H1 (cell line): Measurements from ENCODE around the gene DGKH. TPM values are rescaled to one million over a fixed set of nuclear protein-coding genes. Genes with fewer than 3 reads are reported as not detected.

Experiments used
- CTCF ChIA-PET: fragments of 300-600 bp; sonication (Branson Sonifier 250); formaldehyde crosslinking; loops from one replicate; lab custom pipeline; 2021; ENCODE audit not compliant: partially characterized antibody; lab: Charles Lee
- POLR2A ChIA-PET: fragments of 300-600 bp; sonication (Branson Sonifier 250); formaldehyde crosslinking; loops from one replicate; lab custom pipeline; 2021; ENCODE audit warnings: inconsistent platforms; ENCODE audit not compliant: partially characterized antibody; lab: Charles Lee
- DNase-seq, 2 experiments: peaks; one replicate each; pipeline versions ENCODE4 v3.0.0 to v3.0.0-alpha.2; 2010 to 2022; ENCODE audit warnings: low spot score in 2 of 2, low read depth in 1 of 2, mixed read lengths in 1 of 2
- FAIRE-seq: peaks from 2 replicates; lab custom pipeline; 2011; peaks lifted over from hg19 to GRCh38; lab: Jason Lieb, UNC
- H2AFZ ChIP-seq: 2 replicates; pipeline ENCODE4 v1.8.1; 2012; ENCODE audit warnings: low read length, inconsistent platforms
- H2AK5ac ChIP-seq: 2 replicates; pipeline ENCODE4 v1.6.1; 2013; ENCODE audit warnings: low read depth, low read length
- H2BK120ac ChIP-seq: replicated peaks from 2 replicates; pipeline ENCODE3; 2013; ENCODE audit warnings: low read depth, low read length, inconsistent platforms
- H2BK12ac ChIP-seq: 2 replicates; pipeline ENCODE4 v1.6.1; 2013; ENCODE audit warnings: low read depth, low read length
- H2BK15ac ChIP-seq: 2 replicates; pipeline ENCODE4 v1.6.1; 2013; ENCODE audit warnings: low read length
- H2BK20ac ChIP-seq: 2 replicates; pipeline ENCODE4 v1.6.1; 2013; ENCODE audit warnings: low read length
- H2BK5ac ChIP-seq: 2 replicates; pipeline ENCODE4 v1.6.1; 2013; ENCODE audit warnings: low read depth, low read length
- H3K14ac ChIP-seq: 2 replicates; pipeline ENCODE4 v1.6.1; 2013; ENCODE audit warnings: inconsistent platforms; ENCODE audit not compliant: insufficient read length
- H3K18ac ChIP-seq: 2 replicates; pipeline ENCODE4 v1.6.1; 2013; ENCODE audit warnings: low read length; ENCODE audit errors: extremely low read depth
- H3K23ac ChIP-seq: 2 replicates; pipeline ENCODE4 v1.6.1; 2013; ENCODE audit warnings: inconsistent platforms; ENCODE audit not compliant: insufficient read length
- H3K23me2 ChIP-seq: 2 replicates; pipeline ENCODE4 v1.6.1; 2013; ENCODE audit warnings: low read depth, low read length
- H3K27ac ChIP-seq: 2 replicates; pipeline ENCODE4 v1.6.1; 2011; ENCODE audit warnings: low read depth, low read length, inconsistent platforms
- H3K27me3 ChIP-seq, 4 experiments: replicated peaks in 1 of 4; 1 replicate in 1 of 4; 2 replicates in 3 of 4; pipeline versions ENCODE4 v1.6.1 to v1.8.1; 2011 to 2013; ENCODE audit warnings: low read length in 3 of 4, mild to moderate bottlenecking in 3 of 4, inconsistent platforms in 2 of 4, mixed read lengths in 2 of 4, moderate library complexity in 1 of 4; ENCODE audit not compliant: control insufficient read depth in 3 of 4, insufficient read depth in 3 of 4; ENCODE audit errors: extremely low read depth in 1 of 4
- H3K36me3 ChIP-seq, 4 experiments: 2 replicates each; pipeline versions ENCODE4 v1.6.1 to v1.8.1; 2011 to 2013; ENCODE audit warnings: mild to moderate bottlenecking in 4 of 4, low read length in 3 of 4, moderate library complexity in 2 of 4, control low read depth in 1 of 4, inconsistent platforms in 1 of 4; ENCODE audit not compliant: insufficient read depth in 4 of 4, control insufficient read depth in 2 of 4
- H3K4ac ChIP-seq: replicated peaks from 2 replicates; pipeline ENCODE3; 2013; ENCODE audit warnings: low read length, low read depth, mixed read lengths, inconsistent platforms; ENCODE audit not compliant: insufficient read length
- H3K4me1 ChIP-seq, 4 experiments: replicated peaks in 1 of 4; 1 replicate in 1 of 4; 2 replicates in 3 of 4; pipeline versions ENCODE4 v1.6.1 to v1.8.1; 2011 to 2013; ENCODE audit warnings: low read length in 3 of 4, inconsistent platforms in 2 of 4, mixed read lengths in 1 of 4; ENCODE audit not compliant: insufficient read depth in 4 of 4, control insufficient read depth in 3 of 4
- H3K4me2 ChIP-seq, 2 experiments: 2 replicates each; pipeline versions ENCODE4 v1.6.1 to v1.8.1; 2011 to 2013; ENCODE audit warnings: low read depth in 2 of 2, low read length in 2 of 2, control low read depth in 1 of 2, inconsistent platforms in 1 of 2, mild to moderate bottlenecking in 1 of 2; ENCODE audit not compliant: insufficient read depth in 1 of 2
- H3K4me3 ChIP-seq, 4 experiments: fragments of 200-600, 300-600 bp in 1 of 4; sonication (generic), shearing (Covaris generic), sonication (Bioruptor Twin) in 1 of 4; 2 replicates each; pipeline versions ENCODE4 v1.5.1 to v1.8.1; 2011 to 2016; ENCODE audit warnings: low read length in 4 of 4, low read depth in 3 of 4, control low read depth in 2 of 4, inconsistent platforms in 2 of 4, mild to moderate bottlenecking in 2 of 4, mixed read lengths in 1 of 4, moderate library complexity in 1 of 4; ENCODE audit not compliant: insufficient read depth in 2 of 4; ENCODE audit errors: extremely low read depth in 1 of 4
- H3K56ac ChIP-seq: replicated peaks from 2 replicates; pipeline ENCODE3; 2013; ENCODE audit warnings: low read depth, mild to moderate bottlenecking, mixed read lengths, low read length, inconsistent platforms; ENCODE audit not compliant: insufficient read length
- H3K79me1 ChIP-seq: 2 replicates; pipeline ENCODE4 v1.6.1; 2013; ENCODE audit warnings: low read depth, low read length, control low read depth
- H3K79me2 ChIP-seq, 2 experiments: 2 replicates each; pipeline versions ENCODE4 v1.6.1 to v1.8.1; 2012 to 2013; ENCODE audit warnings: low read length in 2 of 2, mild to moderate bottlenecking in 2 of 2, inconsistent platforms in 1 of 2; ENCODE audit not compliant: insufficient read depth in 2 of 2, control insufficient read depth in 1 of 2
- H3K9ac ChIP-seq, 4 experiments: replicated peaks in 1 of 4; 1 replicate in 1 of 4; 2 replicates in 3 of 4; pipeline versions ENCODE4 v1.6.1 to v1.8.1; 2011 to 2013; ENCODE audit warnings: low read depth in 3 of 4, low read length in 3 of 4, control low read depth in 2 of 4, mild to moderate bottlenecking in 2 of 4, moderate library complexity in 2 of 4, inconsistent platforms in 1 of 4; ENCODE audit errors: extremely low read depth in 1 of 4
- H3K9me3 ChIP-seq, 2 experiments: 2 replicates each; pipeline versions ENCODE4 v1.6.1 to v1.8.1; 2012 to 2013; ENCODE audit warnings: mild to moderate bottlenecking in 2 of 2, moderate library complexity in 2 of 2, control low read depth in 1 of 2, inconsistent platforms in 1 of 2, low read depth in 1 of 2, low read length in 1 of 2, mixed read lengths in 1 of 2; ENCODE audit not compliant: insufficient read depth in 2 of 2
- H4K20me1 ChIP-seq, 2 experiments: replicated peaks in 1 of 2; 2 replicates each; pipeline versions ENCODE3 to v1.8.1; 2011 to 2013; ENCODE audit warnings: inconsistent platforms in 2 of 2, low read length in 2 of 2, mild to moderate bottlenecking in 1 of 2; ENCODE audit not compliant: insufficient read depth in 2 of 2, control insufficient read depth in 1 of 2
- H4K5ac ChIP-seq: 2 replicates; pipeline ENCODE4 v1.6.1; 2013; ENCODE audit warnings: low read length, low read depth, mixed read lengths, inconsistent platforms; ENCODE audit not compliant: insufficient read length
- H4K8ac ChIP-seq: 2 replicates; pipeline ENCODE4 v1.8.0; 2013; ENCODE audit warnings: mild to moderate bottlenecking, moderate library complexity, low read length, inconsistent platforms; ENCODE audit not compliant: insufficient read depth; ENCODE audit errors: extremely low read depth
- H4K91ac ChIP-seq: replicated peaks from 2 replicates; pipeline ENCODE3; 2013; ENCODE audit warnings: low read length, mixed read lengths, inconsistent platforms; ENCODE audit not compliant: insufficient read length
- CEBPB ChIP-seq: IDR thresholded peaks from 2 replicates; pipeline ENCODE4 v1.6.1; 2012; ENCODE audit warnings: low read depth, low read length
- GABPA ChIP-seq: IDR thresholded peaks from 2 replicates; pipeline ENCODE4 v1.6.1; 2011; ENCODE audit warnings: mild to moderate bottlenecking, low read length, moderate library complexity, borderline replicate concordance; ENCODE audit not compliant: insufficient read depth
- JUND ChIP-seq: IDR thresholded peaks from 2 replicates; pipeline ENCODE4 v1.6.1; 2011; ENCODE audit warnings: mild to moderate bottlenecking, improper control_type of control experiment, low read length
- POLR2A ChIP-seq, 2 experiments: IDR thresholded peaks; 1 replicate in 1 of 2; 2 replicates in 1 of 2; pipeline ENCODE4 v1.6.1; 2011; ENCODE audit warnings: low read depth in 2 of 2, low read length in 2 of 2, mild to moderate bottlenecking in 2 of 2; ENCODE audit errors: control extremely low read depth in 1 of 2
- RFX5 ChIP-seq: IDR thresholded peaks from 2 replicates; pipeline ENCODE4 v1.6.1; 2011; ENCODE audit warnings: low read depth, low read length, improper control_type of control experiment, borderline replicate concordance
- SIN3A ChIP-seq, 2 experiments: IDR thresholded peaks in 1 of 2; conservative IDR thresholded peaks in 1 of 2; 2 replicates each; pipeline ENCODE4 v1.6.1; 2011 to 2012; ENCODE audit warnings: low read length in 2 of 2, improper control_type of control experiment in 1 of 2, low read depth in 1 of 2, mild to moderate bottlenecking in 1 of 2
- SIRT6 ChIP-seq: IDR thresholded peaks from one replicate; pipeline ENCODE4 v1.7.1; 2012; ENCODE audit warnings: low read length, inconsistent platforms
- SP4 ChIP-seq: IDR thresholded peaks from 2 replicates; pipeline ENCODE4 v1.6.1; 2012; ENCODE audit warnings: low read length, inconsistent platforms
- TAF1 ChIP-seq: IDR thresholded peaks from 2 replicates; pipeline ENCODE4 v1.6.1; 2011; ENCODE audit warnings: mild to moderate bottlenecking, low read depth, low read length
- TAF7 ChIP-seq: optimal IDR thresholded peaks from 2 replicates; pipeline ENCODE3; 2011; ENCODE audit warnings: low read depth, mild to moderate bottlenecking, inconsistent platforms, low read length, moderate library complexity, borderline replicate concordance
- TBP ChIP-seq: IDR thresholded peaks from 2 replicates; pipeline ENCODE4 v1.6.1; 2011; ENCODE audit warnings: low read depth, low read length, improper control_type of control experiment
- YY1 ChIP-seq: IDR thresholded peaks from 2 replicates; pipeline ENCODE4 v1.6.1; 2011; ENCODE audit warnings: low read depth, mild to moderate bottlenecking, low read length
- ZNF274 ChIP-seq: IDR thresholded peaks from 2 replicates; pipeline ENCODE4 v1.7.0; 2012; ENCODE audit warnings: low read length, borderline replicate concordance; ENCODE audit errors: extremely low read depth
- WGBS, 2 experiments: shearing (Covaris generic) in 1 of 2; methylation state at CpG; one replicate each; pipeline versions ENCODE4 v1.1.6 to v1.1.7; 2013 to 2015; ENCODE audit warnings: low lambda C conversion rate in 2 of 2, mixed read lengths in 2 of 2, inconsistent platforms in 1 of 2, low coverage in 1 of 2, missing lambda C conversion rate in 1 of 2; ENCODE audit not compliant: insufficient replicate concordance in 2 of 2, insufficient coverage in 1 of 2, insufficient read length in 1 of 2; ENCODE audit errors: extremely low coverage in 1 of 2, missing lambda C conversion rate in 1 of 2; 5-methylcytosine and 5-hydroxymethylcytosine counted together
- polyA plus RNA-seq, 7 experiments: library from polyadenylated mRNA; depleted of rRNA in 3 of 7; stranded (reverse) in 5 of 7; unstranded in 2 of 7; fragments of >200 nt in 5 of 7; fragments of 200-250 nt in 2 of 7; gene quantifications; 1 replicate in 5 of 7; 2 replicates in 1 of 7; 4 replicates in 1 of 7; pipeline versions ENCODE4 v1.2.1 to v1.2.3, GENCODE V29; 2011 to 2013; ENCODE audit warnings: missing spikeins in 2 of 7, mixed read lengths in 2 of 7
- total RNA-seq: library from RNA; stranded (reverse); fragmentation: NEBNext Ultra II Directional; extraction: Animal tissue kit (Norgen Biotek cat#: 25700); gene quantifications from 2 replicates; pipeline ENCODE4 v1.2.1, GENCODE V29; 2021
- TF ChIP-seq, protein P1 (sequence below): IDR thresholded peaks from 2 replicates; pipeline ENCODE4 v1.6.1; 2012; ENCODE audit warnings: inconsistent platforms

The DGKH gene
- total and polyA plus RNA-seq, 2 of the 8 experiments (the other 6 are each of a cell fraction or from before 2014, with no cell fraction given): 2.1 to 7.9 TPM

DNA sequence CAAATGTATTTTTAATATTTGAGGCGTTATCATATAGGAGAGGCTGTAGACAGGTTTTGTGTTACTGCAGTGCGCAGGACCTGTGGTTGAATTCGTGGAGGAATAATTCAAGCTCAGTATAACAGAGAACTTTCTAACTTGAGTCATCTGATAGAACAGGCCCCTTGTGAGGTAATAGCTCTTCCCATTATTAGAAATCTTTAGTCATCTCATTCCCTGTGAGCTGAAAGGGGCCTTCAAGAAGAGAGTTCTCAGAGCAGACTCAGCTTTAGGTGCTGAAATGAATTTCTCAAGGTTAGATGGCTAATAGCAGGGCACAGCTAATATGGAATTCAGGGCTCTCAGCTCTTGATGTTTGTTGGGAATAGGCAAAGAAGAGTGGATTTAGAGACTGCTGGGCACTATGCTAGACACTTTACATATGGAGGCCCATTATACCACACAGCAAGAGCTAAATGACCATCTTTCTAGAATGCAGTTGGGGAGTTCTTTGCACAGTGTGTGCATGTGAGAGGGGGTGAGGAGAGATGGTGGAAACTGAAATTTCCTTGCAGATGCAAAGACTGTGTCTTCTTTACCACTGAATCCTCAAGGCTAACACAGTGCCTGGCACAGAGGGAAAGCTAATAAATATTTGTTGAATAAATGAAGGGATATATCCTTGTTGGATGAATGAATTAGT is 89.5 kb downstream of the DGKH start:
- no peaks in the 10 kb centered on the region for H3K79me2 ChIP-seq
- no peak overlapping the region for H2AFZ ChIP-seq
- CTCF ChIA-PET: interaction anchor here (1.2 to 1.5 kb wide), 3 partner anchors 9 to 321 kb away, joined by 3 to 4 read pairs (median 4); no protein-coding TSS in a partner anchor
- H3K79me1 ChIP-seq: no peaks in the 10 kb centered on the region
- H3K56ac ChIP-seq: no peak overlapping the region
- no peak overlapping the region for H4K5ac ChIP-seq
- no peak overlapping the region for H2BK15ac ChIP-seq
- H3K9ac ChIP-seq: no peak overlapping the region
- FAIRE-seq (no peak), DNase-seq (no peak)
- no peaks in the 10 kb centered on the region for H3K23me2 ChIP-seq
- H3K4ac ChIP-seq: no peak overlapping the region
- no peak overlapping the region for H2AK5ac ChIP-seq
- no peak for TF ChIP-seq TAF7
- no peak for TF ChIP-seq RFX5
- TF ChIP-seq ZNF274: no peak
- no peak for TF ChIP-seq POLR2A (IDR thresholded peaks at IDR 0.05; ENCODE audit: control extremely low read depth in 1 of 2, low read depth in 2 of 2, low read length in 2 of 2)
- no peak for TF ChIP-seq SP4
- no peak for TF ChIP-seq TAF1
- TF ChIP-seq SIN3A (conservative IDR thresholded peaks at IDR 0.05 in 1 of 2, IDR thresholded peaks at IDR 0.05 in 1 of 2; ENCODE audit: low read depth in 1 of 2, low read length in 2 of 2): no peak
- TF ChIP-seq JUND: no peak
- no peak for TF ChIP-seq TBP
- TF ChIP-seq, protein P1, sequence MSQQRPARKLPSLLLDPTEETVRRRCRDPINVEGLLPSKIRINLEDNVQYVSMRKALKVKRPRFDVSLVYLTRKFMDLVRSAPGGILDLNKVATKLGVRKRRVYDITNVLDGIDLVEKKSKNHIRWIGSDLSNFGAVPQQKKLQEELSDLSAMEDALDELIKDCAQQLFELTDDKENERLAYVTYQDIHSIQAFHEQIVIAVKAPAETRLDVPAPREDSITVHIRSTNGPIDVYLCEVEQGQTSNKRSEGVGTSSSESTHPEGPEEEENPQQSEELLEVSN: no peak
- no peak for TF ChIP-seq YY1
- no peak for TF ChIP-seq GABPA
- TF ChIP-seq SIRT6: no peak
- TF ChIP-seq CEBPB: no peak
- H4K8ac ChIP-seq: no peak overlapping the region
- no peaks in the 10 kb centered on the region for H3K4me1 ChIP-seq
- no peak overlapping the region for H2BK20ac ChIP-seq
- no peak overlapping the region for H3K18ac ChIP-seq
- H3K27me3 ChIP-seq: no peaks in the 10 kb centered on the region
- H2BK120ac ChIP-seq: no peak overlapping the region
- 94% methylated on average over 3 of the region's 3 CpGs; no CpG with 5 or more reads in 1 of the 2 experiments for WGBS, 2 experiments
- H2BK12ac ChIP-seq: no peak overlapping the region
- no peak overlapping the region for H3K23ac ChIP-seq
- H3K14ac ChIP-seq: no peak overlapping the region
- no peaks in the 10 kb centered on the region for H3K36me3 ChIP-seq
- H3K9me3 ChIP-seq: no peaks in the 10 kb centered on the region; a peak in 1 of 4 replicates
- H2BK5ac ChIP-seq: no peak overlapping the region
- no peak overlapping the region for H3K4me3 ChIP-seq
- POLR2A ChIA-PET: interaction anchor here (0.8 to 1.3 kb wide), 2 partner anchors 12 to 14 kb away, joined by 3 to 4 read pairs; no protein-coding TSS in a partner anchor
- H4K20me1 ChIP-seq: no peaks in the 10 kb centered on the region
- H3K4me2 ChIP-seq: no peak overlapping the region
- no peak overlapping the region for H4K91ac ChIP-seq
- no peak overlapping the region for H3K27ac ChIP-seq
